SHP77 treated with DMSO at 0.1 percent for 48 hours (cell line): ENCODE data around the gene ANTKMT.
A peak's percentile ranks its signal among the peaks of the same experiment; 100 is the strongest.
"Not testable (repeated sequence)": the region's sequence is repeated elsewhere in the genome, so short reads cannot be mapped to it uniquely, and the experiment has no call there.

ENCODE experiments used
- DNase-seq: peaks from one replicate; lab custom pipeline; 2025; lab: John Stamatoyannopoulos, UW

ANTKMT gene

GRCh38 chr16:681746-682427, 39.1 kb upstream of the ANTKMT start:
- DNase-seq, result no peak

GRCh38 chr16:682493-683395, 38.2 kb upstream of the ANTKMT start:
- no peak for DNase-seq

GRCh38 chr16:683396-684070, 37.4 kb upstream of the ANTKMT start:
- no peak for DNase-seq

- DNase-seq, result peak; percentile 93
These were observed 36.7 kb upstream of the ANTKMT start, which contains the start of gene JMJD8 for GRCh38 chr16:684071-684794. Gene JMJD8, minus strand, starts transcription at chr16:684334. Its CDS starts 15 bp downstream, at chr16:684319.

GRCh38 chr16:684961-685696, 35.8 kb upstream of the ANTKMT start:
- peak; percentile 72 for DNase-seq

- DNase-seq, result peak; percentile 44
These were observed 35.0 kb upstream of the ANTKMT start for GRCh38 chr16:685967-686366.

- DNase-seq, result no peak
These were observed 34.3 kb upstream of the ANTKMT start for GRCh38 chr16:686459-687260.

- DNase-seq, result no peak
These were observed 33.4 kb upstream of the ANTKMT start for GRCh38 chr16:687499-687898.

GRCh38 chr16:689175-689897, 31.6 kb upstream of the ANTKMT start:
- no peak for DNase-seq

- DNase-seq, result not testable (repeated sequence)
These were observed 29.7 kb upstream of the ANTKMT start for GRCh38 chr16:691242-691641.

- no peak for DNase-seq
These were observed 28.4 kb upstream of the ANTKMT start for GRCh38 chr16:692356-693108.

- no peak for DNase-seq
These were observed 27.6 kb upstream of the ANTKMT start for GRCh38 chr16:693364-693763.

GRCh38 chr16:693766-694165, 27.2 kb upstream of the ANTKMT start:
- no peak for DNase-seq

GRCh38 chr16:694187-694862, 26.6 kb upstream of the ANTKMT start:
- no peak for DNase-seq

GRCh38 chr16:694863-695354, 26.0 kb upstream of the ANTKMT start:
- DNase-seq, result no peak

GRCh38 chr16:695355-696089, 25.4 kb upstream of the ANTKMT start:
- peak; percentile 85 for DNase-seq

GRCh38 chr16:698911-699671, 21.9 kb upstream of the ANTKMT start:
- no peak for DNase-seq
